GM19455 (cell line): ENCODE data around the gene CSPG4.
"Not testable (repeated sequence)": the region's sequence is repeated elsewhere in the genome, so short reads cannot be mapped to it uniquely, and the experiment has no call there.

Experiments
- ATAC-seq: cut with Tn5 transposase; IDR thresholded peaks from one replicate; pipeline ENCODE4 v1.9.1; 2021; ENCODE audit not compliant: unreplicated experiment

Gene CSPG4

DNA sequence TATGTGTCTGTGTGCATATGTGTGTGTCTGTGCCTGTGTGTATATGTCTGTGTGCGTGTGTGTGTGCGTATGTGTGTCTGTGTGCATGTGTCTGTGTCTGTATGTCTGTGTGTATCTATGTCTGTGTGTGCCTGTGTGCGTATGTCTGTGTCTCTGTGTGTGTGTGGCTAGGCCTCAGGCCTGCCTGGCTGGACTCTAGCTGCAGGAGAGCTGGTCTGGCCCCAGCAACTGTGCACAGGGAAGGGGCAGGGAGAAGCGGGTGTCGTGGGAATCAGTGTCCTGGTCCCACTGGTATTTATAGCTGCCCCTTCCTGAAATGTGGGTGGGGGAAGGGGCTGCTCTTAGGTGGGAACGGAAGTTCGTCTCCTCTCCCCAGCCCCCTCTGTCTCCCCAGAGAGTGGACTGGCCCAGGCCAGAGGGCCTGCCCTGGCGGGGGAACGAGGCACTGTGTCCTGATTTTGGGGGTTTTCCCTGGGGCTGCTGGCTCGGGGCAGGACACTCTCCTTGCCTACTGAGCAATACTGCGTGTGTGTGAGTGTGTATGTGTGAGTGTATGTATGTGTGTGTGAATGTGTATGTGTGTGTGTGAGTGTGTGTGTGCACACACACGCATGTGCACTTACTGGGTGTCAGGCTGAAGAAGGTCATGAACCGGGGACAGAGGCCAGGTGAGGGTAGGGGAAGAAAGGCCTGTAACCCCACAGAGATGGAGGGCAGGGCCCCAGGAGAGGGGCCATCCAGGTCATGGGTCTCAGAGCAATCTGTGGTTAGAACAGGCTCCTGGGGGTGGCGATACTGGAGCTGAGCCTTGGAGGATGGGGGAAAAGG is 6.6 kb downstream of the CSPG4 start:
- ATAC-seq: no peak

DNA sequence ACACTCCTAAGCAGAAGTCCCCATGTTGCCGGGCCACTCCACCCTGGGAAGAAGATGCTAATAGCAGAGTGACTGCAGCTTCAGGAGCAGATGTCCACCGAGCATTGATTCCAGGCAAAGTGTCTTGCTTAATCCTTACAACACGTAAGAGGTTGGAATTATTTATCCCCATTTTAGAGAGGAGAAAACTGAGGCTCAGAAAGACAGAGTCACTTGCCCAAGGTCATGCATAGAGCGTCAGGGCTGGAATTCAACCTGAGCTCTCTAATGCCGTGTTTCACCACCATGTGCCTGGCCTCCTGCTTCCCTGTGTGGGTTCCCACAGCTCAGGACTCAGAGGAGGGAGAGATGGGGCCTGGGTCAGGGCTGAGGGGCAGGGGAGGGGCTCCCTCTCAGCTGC is 7.3 kb downstream of the CSPG4 start:
- ATAC-seq: not testable (repeated sequence)

DNA sequence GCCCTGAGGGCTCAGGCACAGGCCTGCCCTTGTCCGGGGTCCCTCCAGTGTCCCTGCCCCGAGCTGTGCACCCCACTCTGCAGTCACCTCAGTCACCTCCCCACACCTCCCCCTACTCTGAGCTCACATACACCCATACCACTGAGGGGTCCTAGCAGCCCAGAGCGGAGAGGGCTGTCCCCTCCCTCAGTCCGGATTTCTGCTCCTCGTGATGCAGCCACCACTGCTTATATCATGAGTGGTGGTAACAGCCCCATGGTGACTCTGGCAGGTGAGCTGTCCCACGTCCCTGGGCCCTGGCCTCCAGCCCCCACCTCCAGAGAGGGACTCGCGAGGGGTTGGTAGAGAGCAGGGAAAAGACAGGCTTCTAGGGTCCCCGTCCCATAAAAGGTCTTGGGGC is 8.0 kb downstream of the CSPG4 start:
- no peak for ATAC-seq

DNA sequence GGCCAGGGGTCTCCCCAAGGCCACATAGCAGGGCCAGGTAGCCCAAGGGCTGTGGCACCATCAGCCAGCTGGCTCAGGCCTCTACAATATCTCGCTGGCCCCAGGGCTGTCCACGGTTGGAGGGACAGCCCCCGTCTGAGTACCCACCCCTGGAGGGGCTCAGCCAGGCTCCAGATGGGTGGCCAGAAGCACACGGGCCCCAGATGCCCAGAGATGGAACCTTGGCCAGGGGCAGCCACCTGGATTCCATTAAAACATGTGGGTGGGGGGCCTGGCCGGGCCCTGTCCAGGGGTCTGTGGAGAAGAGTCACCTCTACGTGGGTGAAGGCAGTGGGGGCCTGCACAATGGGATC is 8.4 kb downstream of the CSPG4 start:
- no peak for ATAC-seq

DNA sequence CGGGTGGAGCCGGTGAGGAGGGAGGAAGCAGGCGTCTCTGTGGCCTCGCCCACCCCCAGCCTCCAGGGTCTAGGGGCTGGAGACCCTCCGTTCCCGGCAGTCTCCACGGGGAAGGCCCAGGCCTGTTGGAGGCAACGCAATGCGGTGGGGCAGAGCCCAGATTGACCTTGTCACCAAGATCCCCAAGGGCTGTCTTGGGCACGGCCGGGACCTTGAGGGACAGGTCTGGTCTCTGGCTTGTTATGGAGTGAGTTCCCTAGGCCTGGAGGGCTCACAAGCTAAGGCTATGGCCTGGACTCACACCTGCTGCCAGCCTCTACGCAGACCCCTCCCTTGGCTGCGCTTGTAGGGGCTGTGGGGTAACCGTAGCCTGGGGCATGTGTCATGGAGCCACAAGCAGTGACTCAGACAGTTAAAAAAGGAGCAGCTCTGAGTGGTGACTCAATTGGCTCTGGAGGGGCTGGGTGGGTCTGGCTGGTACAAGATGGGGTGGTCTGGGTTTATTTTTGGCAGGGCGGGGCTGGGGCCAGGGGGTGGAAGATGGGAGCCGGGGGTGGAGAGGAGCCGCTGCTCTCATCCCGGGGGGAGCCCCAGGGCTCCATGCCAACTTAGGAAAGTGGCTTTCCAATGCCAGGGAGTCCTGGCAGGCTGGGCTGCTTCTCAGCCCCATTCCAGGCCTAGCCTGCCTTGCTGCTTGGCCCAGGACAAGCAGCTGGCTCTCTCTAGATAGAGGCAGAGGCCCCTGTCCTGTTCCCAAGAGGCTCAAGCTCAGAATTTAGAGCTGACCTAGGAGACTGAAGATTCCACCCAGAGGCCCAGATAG is 9.0 kb downstream of the CSPG4 start:
- ATAC-seq: not testable (repeated sequence)

DNA sequence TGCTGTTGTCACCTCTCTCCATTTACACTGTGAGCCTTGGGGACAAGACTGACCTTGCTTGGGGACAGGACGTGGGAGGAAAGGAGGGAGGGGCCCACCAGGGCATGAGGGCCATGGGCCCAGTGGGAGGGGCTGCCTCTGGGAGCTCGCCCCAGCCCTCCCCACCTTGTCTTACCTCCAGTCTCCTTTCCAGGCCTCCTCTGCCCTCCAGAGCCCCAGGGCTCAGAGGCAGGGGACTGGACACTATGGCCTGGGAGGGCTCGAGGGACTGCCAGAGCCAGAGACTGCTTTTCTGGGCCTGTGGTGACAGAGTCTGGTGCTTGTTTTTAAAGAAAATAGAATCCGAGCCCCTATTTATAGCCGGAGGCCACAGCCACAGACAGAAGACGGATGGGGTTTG is 10.2 kb downstream of the CSPG4 start:
- no peak for ATAC-seq

DNA sequence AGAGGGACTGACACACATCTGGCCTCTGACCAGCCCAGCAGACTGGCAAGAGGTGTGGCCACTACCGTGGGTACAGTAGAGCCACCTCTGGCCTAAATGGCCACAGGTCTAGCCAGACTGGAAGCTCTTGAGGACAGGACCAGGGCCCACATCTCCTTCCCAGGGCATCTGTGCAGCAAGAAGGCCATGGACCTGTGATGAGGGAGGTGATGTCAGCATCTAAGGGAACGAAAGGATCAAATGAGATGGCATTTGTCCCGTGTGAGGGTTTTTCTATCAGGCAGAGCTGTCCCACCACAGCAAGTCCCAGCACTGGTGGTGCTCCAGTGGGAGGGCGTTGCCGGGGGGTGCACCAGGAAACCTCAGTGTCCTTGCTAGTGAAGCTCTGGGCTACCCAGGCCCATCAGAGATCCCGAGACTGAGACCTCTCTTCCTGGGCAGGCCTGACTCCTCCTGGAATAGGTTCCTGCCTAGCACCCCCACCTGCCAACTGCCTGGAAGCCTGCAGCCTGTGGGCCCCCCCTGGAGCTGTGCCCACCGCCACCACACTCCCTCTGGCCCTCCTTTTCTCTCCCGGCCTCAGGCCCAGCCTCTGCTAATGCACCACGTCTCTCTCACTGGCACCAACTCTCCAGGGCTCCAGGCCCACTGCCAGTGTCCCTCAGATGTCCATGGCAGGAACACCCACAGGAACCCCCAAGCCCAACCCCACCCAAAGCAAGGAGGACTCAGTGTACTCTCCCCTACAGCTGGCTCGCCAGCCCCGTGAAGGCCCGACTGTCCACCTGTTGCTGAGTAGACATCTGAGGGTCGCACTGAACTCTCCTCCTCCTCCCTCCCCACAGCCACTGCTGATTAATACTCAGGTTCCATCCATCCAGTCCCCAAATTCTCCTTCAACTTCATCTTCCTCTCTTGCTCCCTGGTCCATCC is 11.3 kb downstream of the CSPG4 start:
- ATAC-seq: not testable (repeated sequence)

DNA sequence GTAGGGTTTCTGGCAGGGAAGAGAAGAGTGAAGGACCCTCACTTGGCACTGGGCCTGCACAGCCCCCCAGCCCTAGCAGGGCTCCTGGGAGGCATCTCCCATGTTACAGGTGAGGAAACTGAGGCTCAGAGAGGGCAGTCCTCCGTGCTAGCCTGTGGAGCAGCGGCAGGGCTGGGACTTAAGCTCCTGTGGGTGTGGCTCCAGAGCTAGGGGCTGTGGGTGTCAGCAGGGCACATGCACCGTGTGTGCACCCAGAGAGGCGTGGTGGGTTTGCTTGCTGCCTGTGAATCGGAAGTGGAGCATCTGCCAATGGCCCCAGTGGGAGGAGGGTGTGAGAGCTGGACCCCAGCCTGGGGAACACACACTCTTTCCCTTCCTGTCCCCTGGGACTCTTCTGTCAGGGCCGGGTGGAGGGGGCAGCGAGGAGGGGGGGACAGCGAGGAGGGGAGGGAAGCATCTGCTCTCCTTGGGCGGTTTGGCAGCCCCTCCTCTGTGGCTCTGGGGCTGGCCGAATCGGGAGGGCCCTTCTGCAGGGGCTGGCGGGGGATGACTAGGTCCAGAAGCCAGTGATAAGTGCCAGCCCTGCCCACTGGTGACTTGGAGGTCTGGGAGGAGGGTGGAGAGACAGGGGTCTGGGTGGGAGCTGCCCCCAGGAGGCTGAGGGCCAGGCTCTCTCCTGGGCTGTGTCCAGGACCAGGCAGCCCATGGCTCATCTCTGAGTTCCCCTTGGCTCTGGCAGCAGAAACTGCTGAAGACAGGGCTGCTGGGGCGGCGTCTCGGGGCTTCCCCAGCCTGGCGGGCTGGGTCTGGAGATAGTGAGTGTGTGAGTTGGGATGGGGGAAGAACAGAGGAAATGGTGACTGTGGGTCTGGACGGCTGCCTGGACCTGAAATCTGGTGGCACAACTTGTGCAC is 12.4 kb downstream of the CSPG4 start:
- ATAC-seq: not testable (repeated sequence)

DNA sequence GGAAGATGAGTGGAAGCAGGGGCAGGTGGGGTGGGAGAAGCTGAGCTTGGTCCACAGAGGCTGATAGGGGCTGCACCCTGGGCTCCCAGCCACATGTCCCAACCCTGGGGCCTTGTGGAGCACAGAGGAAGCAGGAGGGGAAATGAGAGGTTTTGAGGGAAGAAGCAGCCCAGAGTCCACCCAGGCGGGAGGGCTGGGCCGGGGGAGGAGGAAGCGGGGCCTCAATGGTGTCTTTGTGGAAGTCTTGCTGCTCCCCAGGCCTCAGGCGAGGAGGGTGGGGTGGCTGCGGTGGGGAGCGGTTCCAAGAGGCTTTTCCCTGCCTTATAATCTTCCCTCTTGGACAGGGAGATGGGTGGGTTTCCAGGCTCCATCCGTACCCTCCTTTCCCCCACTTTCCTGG is 13.1 kb downstream of the CSPG4 start:
- ATAC-seq: not testable (repeated sequence)

DNA sequence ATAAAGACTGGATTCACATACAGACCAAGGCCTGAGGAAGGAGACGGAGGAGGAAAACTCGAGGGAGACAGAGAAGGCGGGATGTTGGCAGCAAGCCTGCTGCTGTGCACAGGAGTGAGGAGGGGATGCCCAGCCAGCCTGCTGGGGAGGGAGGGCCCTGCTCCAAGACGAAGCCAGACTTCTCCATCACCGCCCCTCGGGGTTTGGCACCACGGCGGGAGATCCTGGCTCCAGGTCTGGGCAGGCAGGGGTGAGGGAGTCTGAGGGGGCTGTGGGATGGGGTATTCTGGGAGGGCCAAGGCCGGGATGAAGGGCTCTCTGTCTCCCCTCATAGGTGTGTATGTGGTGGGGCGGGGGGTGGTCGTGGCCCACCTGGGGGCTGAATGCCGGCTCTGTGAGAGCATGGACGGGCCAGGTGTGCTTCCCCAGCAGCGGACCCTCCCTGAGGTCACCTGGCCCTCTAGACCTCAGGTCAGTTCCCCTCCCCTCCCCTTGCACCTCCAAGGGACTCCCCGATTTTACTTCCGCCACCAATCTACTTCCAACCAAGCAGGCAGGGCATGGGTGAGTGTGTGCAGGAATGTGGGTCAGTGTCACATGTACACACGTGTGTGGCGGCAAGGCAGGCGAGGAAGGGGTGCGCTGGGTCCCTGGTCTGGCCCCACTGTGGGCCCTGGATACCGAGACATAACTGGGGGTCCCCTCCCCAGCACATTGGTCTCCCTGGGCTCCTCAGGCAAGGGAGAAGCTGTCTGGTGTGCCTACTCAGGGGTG is 14.5 kb downstream of the CSPG4 start:
- ATAC-seq: not testable (repeated sequence)

DNA sequence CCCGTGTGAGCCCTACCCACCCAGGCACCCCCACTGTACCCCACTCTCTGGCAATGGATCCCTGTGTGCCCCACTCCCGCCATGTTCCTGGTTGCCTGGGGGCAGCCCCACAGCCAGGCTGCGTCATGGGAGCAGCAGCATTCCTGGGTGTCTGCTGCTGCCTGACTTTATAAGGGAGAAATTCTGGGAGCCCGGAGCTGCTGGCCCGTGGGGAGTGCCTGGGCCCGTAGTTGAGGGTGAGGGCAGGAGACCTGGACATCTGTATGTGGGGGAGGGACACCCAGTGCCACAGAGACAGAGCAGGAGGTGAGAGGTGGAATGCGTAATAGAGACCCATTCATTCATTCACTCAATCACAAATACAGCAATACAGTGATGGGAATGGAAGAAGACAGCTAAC is 15.1 kb downstream of the CSPG4 start:
- no peak for ATAC-seq

DNA sequence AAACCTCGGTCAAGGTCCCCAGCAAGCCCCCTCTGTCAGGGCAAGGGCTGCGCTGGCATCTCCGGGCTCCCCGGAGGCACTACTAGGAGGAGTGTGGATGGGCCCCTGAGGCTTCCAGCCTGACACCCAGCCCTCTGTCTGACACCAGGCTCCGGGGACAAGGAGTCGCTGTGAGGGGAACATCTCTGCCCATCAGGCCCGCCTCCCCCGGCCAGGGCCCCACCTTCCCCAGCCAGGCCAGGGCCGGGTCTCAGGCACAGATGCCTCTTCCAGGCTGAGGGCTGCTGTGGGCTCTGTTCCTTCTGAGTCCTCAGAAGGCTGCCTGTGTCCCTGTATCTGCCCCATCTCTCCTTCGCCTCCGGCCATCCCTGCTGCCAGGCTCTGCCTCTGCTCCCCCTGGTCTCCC is 15.8 kb downstream of the CSPG4 start:
- no peak for ATAC-seq

DNA sequence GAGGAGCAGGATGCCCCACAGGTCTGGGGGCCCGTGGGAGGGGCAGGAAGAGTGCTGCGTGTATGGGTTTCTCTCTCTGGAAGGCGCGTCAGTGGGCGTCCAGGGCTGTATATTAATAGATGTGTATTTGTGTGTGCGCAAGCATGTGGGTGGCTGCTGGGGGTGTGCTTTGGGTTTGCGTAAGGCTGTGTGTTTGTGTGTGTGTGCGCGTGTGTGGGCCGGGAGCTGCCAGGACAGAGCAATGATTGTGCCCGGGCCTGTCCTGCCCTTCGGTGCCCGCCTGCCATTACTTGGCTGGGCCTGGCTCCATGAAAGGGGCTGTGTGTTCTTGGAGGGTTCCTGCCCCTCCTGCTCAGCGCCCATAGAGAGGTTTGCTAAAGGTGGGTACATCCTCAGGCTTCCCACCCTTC is 16.3 kb downstream of the CSPG4 start:
- ATAC-seq: no peak

DNA sequence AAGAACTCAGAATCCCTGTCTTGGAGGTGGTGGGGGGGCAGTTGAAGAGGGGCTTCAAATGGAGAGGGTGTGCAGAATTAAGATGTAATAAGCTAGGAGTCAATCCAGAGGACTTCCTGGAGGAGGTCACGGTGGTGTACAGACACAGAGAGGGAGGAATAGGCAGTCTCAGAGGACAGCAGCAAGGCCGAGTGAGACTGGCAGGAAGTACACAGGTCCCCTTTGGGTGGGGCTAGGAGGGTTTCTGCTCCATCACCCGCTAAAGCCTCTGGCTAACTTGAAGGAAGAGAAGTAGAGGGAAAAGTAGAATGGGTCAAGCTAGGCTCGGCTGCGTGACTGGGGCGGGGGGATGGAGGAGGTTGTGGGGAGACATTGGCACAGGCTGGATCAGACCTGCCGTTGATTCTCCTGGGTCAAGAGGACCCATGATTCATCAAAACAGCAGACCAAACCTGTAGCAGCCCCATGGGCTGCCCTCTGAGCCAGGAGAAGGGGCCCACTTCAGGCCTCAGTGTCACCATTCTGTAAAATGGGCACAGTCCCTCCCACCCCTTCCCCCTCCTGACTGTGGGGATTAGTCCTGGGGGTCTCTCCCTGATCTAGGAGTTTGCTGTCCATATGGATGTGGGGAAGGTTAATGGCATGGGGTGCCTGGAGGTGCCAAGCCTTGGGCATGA is 16.9 kb downstream of the CSPG4 start:
- ATAC-seq: no peak

DNA sequence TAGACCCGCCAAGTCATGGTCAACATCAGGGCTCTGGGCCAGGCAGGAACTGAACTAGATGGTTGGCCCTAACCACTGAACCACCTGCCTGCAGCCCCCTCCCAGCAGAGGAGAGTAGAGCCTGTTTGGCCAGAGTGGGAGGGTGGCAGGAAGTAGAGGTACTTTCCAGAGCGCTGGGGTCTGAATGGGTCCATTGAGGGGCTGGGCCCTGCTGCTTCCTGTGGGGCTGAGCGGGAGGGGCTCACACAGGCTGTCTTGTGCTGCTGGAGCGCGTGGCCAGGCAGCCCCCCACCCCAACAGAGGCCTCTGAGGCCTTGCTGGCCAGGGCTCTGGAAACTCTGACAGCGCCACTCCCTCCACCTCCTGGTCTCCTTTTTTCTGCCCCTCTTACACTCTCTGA is 17.4 kb downstream of the CSPG4 start:
- ATAC-seq: no peak

DNA sequence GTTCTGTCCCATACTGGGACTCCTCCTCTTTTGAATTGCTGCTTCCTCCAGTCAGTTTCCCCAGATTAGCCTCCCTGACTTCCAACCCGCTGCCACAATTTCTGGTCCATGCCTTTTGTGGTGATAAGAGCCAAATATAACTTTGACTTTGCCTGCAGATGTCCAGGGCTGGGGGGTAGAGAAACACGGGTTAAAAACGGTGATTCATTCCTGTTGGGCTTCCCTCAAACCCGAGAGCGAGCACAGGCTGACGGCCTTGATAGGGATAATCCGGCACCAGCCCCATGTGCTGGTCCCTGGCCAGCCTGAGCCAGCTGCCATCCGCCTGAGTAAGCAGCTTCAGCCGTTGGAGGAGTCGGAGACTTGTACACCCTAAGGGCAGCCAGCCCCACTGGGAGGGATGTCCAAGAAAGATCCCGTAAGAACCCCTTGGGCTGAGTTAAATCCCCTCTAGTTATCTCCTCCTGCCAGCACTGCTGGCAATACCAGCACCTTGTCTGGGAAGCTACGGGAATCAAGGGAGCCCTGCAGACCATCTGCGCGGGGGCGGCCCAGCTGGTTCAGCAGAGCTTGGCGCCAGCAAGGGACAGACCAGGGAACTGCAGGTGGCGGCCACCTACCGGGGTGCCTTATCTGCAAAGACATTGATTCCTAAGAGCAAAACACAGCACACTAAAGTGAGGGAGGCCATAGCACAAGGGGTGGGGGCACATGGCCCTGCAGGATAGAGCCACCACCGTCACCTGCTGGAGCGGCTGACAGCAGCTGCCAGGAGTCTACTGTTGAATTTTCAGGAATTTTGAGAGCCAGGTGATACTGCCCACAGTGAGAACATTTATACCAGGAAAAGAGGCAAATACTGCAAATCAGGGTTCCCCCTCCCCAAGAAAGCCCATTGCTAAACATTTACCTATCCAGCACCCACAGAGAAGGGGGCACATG is 18.1 kb downstream of the CSPG4 start:
- no peak for ATAC-seq

DNA sequence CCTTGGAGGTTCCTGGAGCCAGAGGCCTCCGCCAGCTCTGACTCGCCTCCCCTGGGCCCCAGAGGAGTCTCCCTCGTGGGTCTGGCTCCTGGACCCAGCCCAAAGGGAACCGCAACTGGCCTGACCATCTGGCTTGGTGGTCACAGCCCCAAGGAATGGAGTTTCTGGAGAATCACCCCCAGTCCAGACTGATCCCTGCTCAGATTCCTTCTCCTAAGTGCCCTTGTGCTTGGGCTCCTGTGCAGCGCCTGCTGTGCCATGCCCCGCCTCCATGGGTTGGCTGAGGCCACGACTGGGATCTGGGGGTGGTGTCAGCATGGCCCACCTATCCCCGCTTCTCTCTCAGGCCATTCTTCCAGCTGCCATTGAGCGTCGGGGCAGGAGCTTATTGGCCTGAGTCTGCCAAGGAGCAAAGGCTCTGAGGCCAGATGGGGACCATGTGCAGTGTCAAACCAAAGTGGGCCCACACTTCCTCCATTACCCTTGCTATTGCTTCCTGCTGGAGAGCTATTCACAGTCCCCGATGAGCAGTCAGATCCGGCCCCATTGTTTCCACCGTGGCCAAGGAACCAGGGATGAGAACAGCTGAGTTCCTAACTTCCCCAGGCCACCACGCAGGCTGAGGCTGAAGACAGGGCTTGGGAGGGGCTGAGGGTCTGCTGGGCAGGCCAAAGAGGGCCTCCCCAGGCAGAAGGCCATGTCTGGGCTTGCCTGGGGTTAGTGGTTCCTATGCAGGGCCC is 19.0 kb downstream of the CSPG4 start:
- no peak for ATAC-seq
